ENCODE data around the gene CD300LG. TPM values are rescaled to one million over a fixed set of nuclear protein-coding genes. Genes with fewer than 3 reads are reported as not detected.

Gene CD300LG
- total and polyA plus RNA-seq, 12 donors = 0.78 to 7.3 (median 2.4) TPM

DNA sequence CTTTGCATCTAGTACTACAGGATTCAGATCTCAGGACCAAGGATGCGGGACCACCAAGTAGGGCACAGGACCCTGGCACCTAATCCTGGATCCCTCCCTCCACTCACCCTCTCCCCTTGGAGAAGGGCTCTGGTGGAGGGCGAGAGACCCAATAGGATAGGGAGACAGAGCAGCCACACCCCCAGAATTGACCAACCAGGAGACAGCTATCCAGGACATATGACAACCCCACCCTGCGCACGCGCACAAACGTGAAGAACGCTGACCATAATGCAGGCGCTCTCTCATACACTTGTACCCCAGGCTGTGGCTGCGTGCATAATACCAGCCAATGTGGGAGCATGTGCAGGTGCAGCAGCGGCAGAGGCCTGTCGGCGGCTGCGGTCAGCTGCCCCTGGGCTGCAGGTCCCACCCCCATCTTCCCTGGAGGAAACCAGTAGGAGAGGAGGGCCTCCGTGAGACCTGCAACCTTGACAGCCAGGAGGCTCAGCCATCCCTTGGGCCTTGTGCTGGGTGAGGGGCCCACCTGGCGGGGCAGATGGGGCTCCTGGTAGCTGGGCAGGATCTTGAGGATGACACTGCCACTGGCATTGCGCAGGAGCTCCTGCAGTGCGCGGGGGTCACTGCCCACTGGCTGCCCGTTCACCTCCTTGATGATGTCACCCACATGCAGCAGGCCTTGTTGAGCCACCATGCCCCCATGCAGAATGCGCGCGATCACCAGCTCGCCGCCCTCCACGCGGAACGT, 35.0 kb downstream of the CD300LG start:
- no peaks in the 10 kb centered on the region for H3K9me3 ChIP-seq (replicated peaks in 1 of 3)
- WGBS, 4 donors = 92 to 94% (median 94%) methylated on average over 19 to 27 of the region's 27 CpGs
- H3K27ac ChIP-seq = no peak overlapping the region
- intact Hi-C loops (cut with DNase I) = no loop called here
- peaks cover 3 to 6% of the 10 kb centered on the region in 2 donors for H3K4me1 ChIP-seq (replicated peaks in 1 of 2)
- TF ChIP-seq POLR2A (IDR thresholded peaks at IDR 0.05) = no peak
- TF ChIP-seq, protein P1, sequence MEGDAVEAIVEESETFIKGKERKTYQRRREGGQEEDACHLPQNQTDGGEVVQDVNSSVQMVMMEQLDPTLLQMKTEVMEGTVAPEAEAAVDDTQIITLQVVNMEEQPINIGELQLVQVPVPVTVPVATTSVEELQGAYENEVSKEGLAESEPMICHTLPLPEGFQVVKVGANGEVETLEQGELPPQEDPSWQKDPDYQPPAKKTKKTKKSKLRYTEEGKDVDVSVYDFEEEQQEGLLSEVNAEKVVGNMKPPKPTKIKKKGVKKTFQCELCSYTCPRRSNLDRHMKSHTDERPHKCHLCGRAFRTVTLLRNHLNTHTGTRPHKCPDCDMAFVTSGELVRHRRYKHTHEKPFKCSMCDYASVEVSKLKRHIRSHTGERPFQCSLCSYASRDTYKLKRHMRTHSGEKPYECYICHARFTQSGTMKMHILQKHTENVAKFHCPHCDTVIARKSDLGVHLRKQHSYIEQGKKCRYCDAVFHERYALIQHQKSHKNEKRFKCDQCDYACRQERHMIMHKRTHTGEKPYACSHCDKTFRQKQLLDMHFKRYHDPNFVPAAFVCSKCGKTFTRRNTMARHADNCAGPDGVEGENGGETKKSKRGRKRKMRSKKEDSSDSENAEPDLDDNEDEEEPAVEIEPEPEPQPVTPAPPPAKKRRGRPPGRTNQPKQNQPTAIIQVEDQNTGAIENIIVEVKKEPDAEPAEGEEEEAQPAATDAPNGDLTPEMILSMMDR (IDR thresholded peaks at IDR 0.05) = no peak
- no peaks in the 10 kb centered on the region for H3K27me3 ChIP-seq
- H3K36me3 ChIP-seq (replicated peaks in 1 of 2) = no peaks in the 10 kb centered on the region
- no peak for DNase-seq
- no peak overlapping the region for H3K4me3 ChIP-seq

DNA sequence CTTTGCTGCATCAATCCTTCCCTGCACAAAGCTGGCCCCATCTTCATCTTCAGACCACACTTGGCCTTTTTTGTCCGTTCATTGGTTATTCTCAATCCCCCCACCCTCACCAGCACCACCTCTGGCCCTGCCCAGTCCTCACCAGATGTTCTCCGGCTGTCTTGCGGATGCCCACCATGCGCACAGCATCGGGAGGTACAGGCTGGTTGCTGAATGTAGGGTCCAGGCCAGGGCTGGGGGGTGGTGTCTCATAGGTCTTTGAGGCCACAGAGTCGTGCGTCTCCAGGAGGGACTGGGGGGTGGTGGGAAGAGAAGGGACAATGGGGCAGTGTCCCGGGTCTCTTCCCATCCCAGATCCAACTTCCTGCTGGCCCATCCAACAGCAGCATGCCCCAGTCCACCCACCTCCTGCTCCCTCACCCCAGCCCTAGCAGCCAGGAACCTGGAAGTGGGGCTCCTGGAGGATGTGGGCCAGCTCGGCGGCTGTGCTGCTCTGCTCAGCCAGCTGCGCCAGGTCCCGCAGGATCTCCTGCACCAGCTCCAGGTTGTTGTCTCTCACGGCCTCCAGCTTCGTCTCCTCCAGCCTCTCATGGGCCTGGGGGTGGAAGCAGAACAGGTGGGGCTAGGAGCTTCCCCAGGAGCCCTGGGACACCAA, 35.9 kb downstream of the CD300LG start:
- Histone ChIP-seq H3K27ac (no peak overlapping the region), H3K4me1 (replicated peaks in 1 of 2) (peaks cover 3 to 6% of the 10 kb centered on the region in 2 donors), H3K9me3 (replicated peaks in 1 of 3) (no peaks in the 10 kb centered on the region), H3K27me3 (no peaks in the 10 kb centered on the region), H3K36me3 (replicated peaks in 1 of 2) (no peaks in the 10 kb centered on the region), H3K4me3 (no peak overlapping the region)
- 89 to 93% (median 92%) methylated on average over 8 to 14 of the region's 14 CpGs for WGBS, 4 donors
- no peak for DNase-seq
- intact Hi-C loops (cut with DNase I) = no loop called here
- TF ChIP-seq, protein P1 (IDR thresholded peaks at IDR 0.05) = no peak

DNA sequence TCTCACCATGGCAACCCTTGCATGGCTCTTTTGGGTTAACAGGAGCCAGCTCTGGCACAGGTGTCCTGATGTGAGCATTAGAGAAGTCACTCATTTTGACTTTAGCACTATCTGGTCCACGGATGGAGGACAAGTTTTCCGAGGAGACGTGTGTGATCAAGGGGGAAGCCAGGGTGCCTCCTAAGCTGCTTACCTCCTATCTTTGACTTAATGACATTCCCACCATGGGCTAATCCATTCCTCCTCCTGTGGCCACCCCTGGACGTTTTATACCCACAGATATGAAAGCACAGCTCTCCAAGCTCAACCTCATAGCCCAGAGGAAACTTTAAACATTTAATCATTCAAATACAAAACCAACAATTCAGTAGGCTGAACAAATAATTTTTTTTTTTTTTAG, 41.6 kb downstream of the CD300LG start:
- no peaks in the 10 kb centered on the region for H3K9me3 ChIP-seq (replicated peaks in 1 of 3)
- WGBS, 4 donors = 68 to 82% (median 73%) methylated on average over 4 of the region's 4 CpGs
- no peak overlapping the region for H3K27ac ChIP-seq
- no peaks in the 10 kb centered on the region for H3K27me3 ChIP-seq
- H3K4me3 ChIP-seq = no peak overlapping the region
- no peaks in the 10 kb centered on the region for H3K4me1 ChIP-seq (replicated peaks in 1 of 2)
- H3K36me3 ChIP-seq (replicated peaks in 1 of 2) = no peaks in the 10 kb centered on the region
- no peak for TF ChIP-seq POLR2A (IDR thresholded peaks at IDR 0.05)
- TF ChIP-seq, protein P1 (IDR thresholded peaks at IDR 0.05) = no peak
- no peak for DNase-seq
- intact Hi-C loops (cut with DNase I) = no loop called here

DNA sequence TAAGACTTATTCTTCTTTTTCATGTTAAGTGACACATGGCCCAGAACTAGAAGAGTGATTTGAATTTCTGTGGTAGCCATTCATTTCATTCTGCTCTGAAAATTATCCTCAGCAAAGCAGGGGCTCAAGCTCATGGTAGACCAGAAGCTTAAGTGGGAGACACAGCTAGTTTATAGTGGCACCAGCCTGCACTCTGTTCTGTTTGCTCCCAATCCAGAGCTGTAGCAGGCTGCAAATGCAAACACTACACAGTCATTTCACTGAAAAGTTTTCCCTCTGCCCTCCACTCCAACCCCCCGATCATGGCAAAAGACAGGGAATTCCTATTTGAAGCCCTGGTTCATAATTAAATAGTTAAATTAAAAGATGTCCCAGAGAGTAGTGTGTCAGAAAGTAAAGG, 43.3 kb downstream of the CD300LG start:
- no peaks in the 10 kb centered on the region for H3K4me1 ChIP-seq (replicated peaks in 1 of 2)
- no peaks in the 10 kb centered on the region for H3K36me3 ChIP-seq (replicated peaks in 1 of 2)
- whole genome bisulfite sequencing, 4 donors = 86 to 96% (median 94%) methylated on average over 1 of the region's 1 CpG
- no peak overlapping the region for H3K27ac ChIP-seq
- DNase-seq = no peak
- H3K4me3 ChIP-seq = no peak overlapping the region
- intact Hi-C loops (cut with DNase I) = no loop called here
- H3K9me3 ChIP-seq (replicated peaks in 1 of 3) = no peaks in the 10 kb centered on the region
- no peak for TF ChIP-seq POLR2A (IDR thresholded peaks at IDR 0.05)
- TF ChIP-seq, protein P1 (IDR thresholded peaks at IDR 0.05) = no peak
- H3K27me3 ChIP-seq = no peaks in the 10 kb centered on the region

Data from adrenal gland (tissue), 12 donors.